ENCODE data around the gene GMDS.

Gene GMDS

DNA sequence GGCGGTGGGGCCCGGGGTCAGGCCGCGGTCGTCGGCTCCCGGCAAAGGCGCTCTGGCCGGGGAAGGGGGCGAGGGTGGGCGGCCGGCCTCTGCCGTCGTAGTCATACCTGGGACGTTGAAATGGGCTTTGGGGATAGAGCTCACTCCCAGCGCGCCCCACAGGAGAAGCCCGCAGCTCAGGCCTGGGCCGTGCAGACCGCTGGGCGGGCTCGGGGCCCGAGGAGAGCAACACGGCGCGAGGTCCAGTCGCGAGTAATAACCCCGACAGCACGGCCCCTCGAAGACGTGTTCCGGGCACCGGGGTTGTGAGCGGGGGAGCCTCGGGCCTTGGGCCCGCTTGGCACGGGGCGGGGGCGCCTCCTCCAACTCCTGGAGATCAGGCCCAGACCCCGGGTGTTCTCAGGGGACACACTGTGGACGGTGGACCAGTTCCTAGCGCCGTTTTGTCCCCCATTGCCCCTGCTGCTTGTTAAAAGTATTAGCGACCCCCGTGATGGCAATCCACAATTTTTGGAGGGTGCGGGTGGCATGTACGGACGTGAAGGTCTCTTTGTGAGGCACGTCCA is 624.8 kb downstream of the GMDS start:
- Histone ChIP-seq H3K4me1 (ENCODE audit: control insufficient read depth, insufficient read depth, low read length) (peaks cover 23% of the 10 kb centered on the region), H3K27ac (ENCODE audit: low read length) (no peak overlapping the region), H3K9me3 (ENCODE audit: control insufficient read depth in 2 of 2, low read length in 2 of 2) (no peaks in the 10 kb centered on the region), H3K27me3 (ENCODE audit: control insufficient read depth in 1 of 2, insufficient read depth in 2 of 2, low read length in 2 of 2) (peaks cover 64 to 96% of the 10 kb centered on the region in 2 donors), H3K4me3 (ENCODE audit: low read length in 2 of 2) (no peak overlapping the region), H3K36me3 (ENCODE audit: control insufficient read depth in 2 of 2, insufficient read depth in 2 of 2, low read length in 2 of 2) (no peaks in the 10 kb centered on the region), H3K9ac (ENCODE audit: low read length in 2 of 2) (no peak overlapping the region)

DNA sequence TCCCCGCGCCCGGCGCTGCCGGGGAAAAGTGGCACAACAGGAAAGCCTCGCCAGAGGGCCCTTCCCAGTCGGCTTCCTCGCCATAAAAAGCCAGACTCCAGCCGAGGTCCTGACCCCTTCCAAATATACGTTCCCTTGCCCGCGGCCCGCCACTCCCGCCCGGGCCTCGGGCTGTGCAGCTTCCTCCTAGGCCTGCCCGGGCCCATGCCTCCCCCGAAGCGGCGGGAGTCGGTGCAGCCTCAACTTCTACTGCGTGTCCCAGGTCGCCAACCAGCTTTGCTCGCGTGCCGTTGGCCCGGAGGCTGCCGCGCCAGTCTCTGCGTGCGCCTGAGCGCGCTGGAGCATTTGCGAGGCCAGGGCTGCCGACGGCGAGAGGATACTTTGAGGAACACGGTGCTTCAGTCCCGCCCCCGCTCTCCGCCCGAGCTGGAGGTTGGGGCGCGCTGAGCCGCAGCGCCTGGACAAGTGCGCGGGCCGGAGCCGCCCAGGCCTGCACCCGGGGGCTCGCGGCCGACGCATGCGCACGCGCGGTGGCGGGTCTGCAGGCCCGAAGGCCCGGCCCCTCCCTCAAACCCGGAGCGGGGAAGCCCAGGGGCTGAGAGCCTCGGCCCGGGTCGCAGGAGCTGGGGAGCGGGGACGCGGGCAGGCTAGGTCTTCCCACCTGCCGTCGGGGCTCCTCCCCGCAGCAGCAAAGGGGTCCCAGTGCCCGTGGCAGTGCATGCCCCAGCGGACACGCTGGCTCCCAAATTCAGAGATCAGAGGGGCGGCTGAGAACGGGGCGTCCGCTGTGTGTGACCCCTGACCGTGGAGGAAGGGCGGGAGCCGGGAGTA is 625.5 kb downstream of the GMDS start:
- Histone ChIP-seq H3K36me3 (ENCODE audit: control insufficient read depth in 2 of 2, insufficient read depth in 2 of 2, low read length in 2 of 2) (no peaks in the 10 kb centered on the region), H3K9me3 (ENCODE audit: control insufficient read depth in 2 of 2, low read length in 2 of 2) (no peaks in the 10 kb centered on the region), H3K9ac (ENCODE audit: low read length in 2 of 2) (no peak overlapping the region), H3K4me1 (ENCODE audit: control insufficient read depth, insufficient read depth, low read length) (peaks cover 16% of the 10 kb centered on the region), H3K27me3 (ENCODE audit: control insufficient read depth in 1 of 2, insufficient read depth in 2 of 2, low read length in 2 of 2) (peaks cover 63 to 96% of the 10 kb centered on the region in 2 donors), H3K4me3 (ENCODE audit: low read length in 2 of 2) (peak overlapping the region in 1 of 2 donors; percentile 35), H3K27ac (ENCODE audit: low read length) (no peak overlapping the region)

GRCh38 chr6:1619098-1619672 is 626.2 kb downstream of the GMDS start:
- Histone ChIP-seq H3K27me3 (ENCODE audit: control insufficient read depth in 1 of 2, insufficient read depth in 2 of 2, low read length in 2 of 2) (peaks cover 61 to 96% of the 10 kb centered on the region in 2 donors), H3K27ac (ENCODE audit: low read length) (no peak overlapping the region), H3K4me1 (ENCODE audit: control insufficient read depth, insufficient read depth, low read length) (peaks cover 10% of the 10 kb centered on the region), H3K9me3 (ENCODE audit: control insufficient read depth in 2 of 2, low read length in 2 of 2) (no peaks in the 10 kb centered on the region), H3K36me3 (ENCODE audit: control insufficient read depth in 2 of 2, insufficient read depth in 2 of 2, low read length in 2 of 2) (no peaks in the 10 kb centered on the region), H3K9ac (ENCODE audit: low read length in 2 of 2) (no peak overlapping the region), H3K4me3 (ENCODE audit: low read length in 2 of 2) (no peak overlapping the region)

DNA sequence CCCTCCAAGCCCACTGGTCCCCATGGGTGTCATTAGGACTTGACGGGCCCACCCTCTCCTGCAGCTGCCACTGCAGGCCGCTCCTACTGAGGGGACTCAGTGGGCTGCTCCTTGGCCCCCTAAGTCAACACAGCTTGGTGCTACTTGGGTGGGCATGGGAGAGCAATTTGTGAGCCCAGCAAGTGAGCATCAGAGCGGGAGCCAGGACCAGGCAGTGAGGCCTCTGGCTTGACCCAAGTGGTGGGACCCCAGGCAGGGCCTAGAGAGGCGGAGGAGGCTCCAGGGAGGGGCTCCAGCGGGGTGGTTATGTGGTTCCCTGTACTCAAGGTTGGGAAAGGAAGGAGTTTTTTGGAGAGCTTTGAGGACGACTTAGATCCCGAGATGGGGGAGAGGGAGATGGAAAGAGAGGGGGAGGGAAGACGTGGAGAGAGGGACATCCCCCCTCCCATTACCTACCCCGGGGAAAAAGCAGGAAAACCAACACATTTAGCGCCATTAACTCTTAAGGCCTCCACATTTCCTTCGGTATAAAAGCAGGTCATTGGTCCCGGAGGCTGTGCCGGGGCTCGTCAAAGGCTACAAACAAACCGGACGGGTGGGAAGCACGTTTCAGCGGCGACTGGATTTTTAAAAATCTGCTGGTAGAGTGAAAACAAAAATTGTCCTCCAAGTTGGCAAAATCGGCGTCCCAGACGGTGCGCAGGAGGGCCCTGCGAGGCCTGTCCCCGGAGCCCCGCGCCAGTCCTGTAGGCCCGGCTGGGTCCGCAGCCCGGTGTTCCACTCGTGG is 626.9 kb downstream of the GMDS start:
- H3K4me3 ChIP-seq (ENCODE audit: low read length in 2 of 2): no peak overlapping the region
- no peaks in the 10 kb centered on the region for H3K9me3 ChIP-seq (ENCODE audit: control insufficient read depth in 2 of 2, low read length in 2 of 2)
- no peak overlapping the region for H3K9ac ChIP-seq (ENCODE audit: low read length in 2 of 2)
- H3K36me3 ChIP-seq (ENCODE audit: control insufficient read depth in 2 of 2, insufficient read depth in 2 of 2, low read length in 2 of 2): no peaks in the 10 kb centered on the region
- H3K4me1 ChIP-seq (ENCODE audit: control insufficient read depth, insufficient read depth, low read length): peaks cover 9% of the 10 kb centered on the region
- H3K27me3 ChIP-seq (ENCODE audit: control insufficient read depth in 1 of 2, insufficient read depth in 2 of 2, low read length in 2 of 2): peaks cover 64 to 96% of the 10 kb centered on the region in 2 donors
- H3K27ac ChIP-seq (ENCODE audit: low read length): no peak overlapping the region

DNA sequence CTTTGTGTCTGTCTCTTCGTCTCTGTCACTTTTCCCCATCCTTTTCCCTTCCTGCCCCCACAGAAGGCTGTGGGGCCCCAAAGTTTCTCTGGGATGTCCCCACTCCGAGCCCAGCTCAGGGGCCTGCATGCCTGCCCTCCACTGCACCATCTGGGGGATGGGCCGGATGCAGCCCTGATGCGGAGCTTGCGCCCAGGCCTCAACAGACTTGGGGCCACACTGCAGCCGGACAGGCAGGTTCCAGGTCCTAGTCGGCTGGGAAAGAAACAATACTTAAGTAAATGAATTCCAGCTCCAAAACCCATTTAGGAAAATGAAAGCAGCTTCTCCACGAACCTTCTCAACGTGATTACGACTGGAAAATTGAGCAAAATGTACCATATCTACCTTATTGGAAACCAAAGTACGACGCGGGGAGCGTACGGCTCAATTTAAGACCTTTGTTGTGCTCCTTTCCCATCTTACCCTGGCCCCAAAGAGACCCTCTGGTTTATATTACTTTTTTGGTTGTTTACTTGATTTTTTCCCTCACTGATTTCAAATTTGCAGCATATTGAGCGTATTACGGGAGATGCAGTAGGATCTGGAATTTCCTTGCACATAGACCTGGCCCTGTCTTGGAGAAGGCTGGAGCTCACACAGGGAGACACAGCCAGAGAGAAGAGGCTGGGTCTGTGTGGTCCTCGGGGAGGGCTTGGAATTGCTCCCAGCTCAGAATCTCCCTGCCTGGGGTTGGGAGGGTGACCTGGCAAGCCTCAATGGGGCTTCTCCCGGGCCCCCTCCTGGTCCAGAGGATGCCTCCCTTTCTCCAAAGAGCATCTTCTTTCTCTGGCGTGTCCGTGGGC is 627.7 kb downstream of the GMDS start:
- no peaks in the 10 kb centered on the region for H3K36me3 ChIP-seq (ENCODE audit: control insufficient read depth in 2 of 2, insufficient read depth in 2 of 2, low read length in 2 of 2)
- H3K9ac ChIP-seq (ENCODE audit: low read length in 2 of 2): no peak overlapping the region
- H3K4me3 ChIP-seq (ENCODE audit: low read length in 2 of 2): no peak overlapping the region
- no peak overlapping the region for H3K27ac ChIP-seq (ENCODE audit: low read length)
- H3K4me1 ChIP-seq (ENCODE audit: control insufficient read depth, insufficient read depth, low read length): peaks cover 9% of the 10 kb centered on the region
- no peaks in the 10 kb centered on the region for H3K9me3 ChIP-seq (ENCODE audit: control insufficient read depth in 2 of 2, low read length in 2 of 2)
- peaks cover 63 to 96% of the 10 kb centered on the region in 2 donors for H3K27me3 ChIP-seq (ENCODE audit: control insufficient read depth in 1 of 2, insufficient read depth in 2 of 2, low read length in 2 of 2)

- Histone ChIP-seq H3K27ac (ENCODE audit: low read length) (no peak overlapping the region), H3K4me1 (ENCODE audit: control insufficient read depth, insufficient read depth, low read length) (peaks cover 9% of the 10 kb centered on the region), H3K36me3 (ENCODE audit: control insufficient read depth in 2 of 2, insufficient read depth in 2 of 2, low read length in 2 of 2) (no peaks in the 10 kb centered on the region), H3K9ac (ENCODE audit: low read length in 2 of 2) (no peak overlapping the region), H3K9me3 (ENCODE audit: control insufficient read depth in 2 of 2, low read length in 2 of 2) (no peaks in the 10 kb centered on the region), H3K27me3 (ENCODE audit: control insufficient read depth in 1 of 2, insufficient read depth in 2 of 2, low read length in 2 of 2) (peaks cover 61 to 98% of the 10 kb centered on the region in 2 donors), H3K4me3 (ENCODE audit: low read length in 2 of 2) (no peak overlapping the region)
These were observed 628.5 kb downstream of the GMDS start for GRCh38 chr6:1616701-1617463.

DNA sequence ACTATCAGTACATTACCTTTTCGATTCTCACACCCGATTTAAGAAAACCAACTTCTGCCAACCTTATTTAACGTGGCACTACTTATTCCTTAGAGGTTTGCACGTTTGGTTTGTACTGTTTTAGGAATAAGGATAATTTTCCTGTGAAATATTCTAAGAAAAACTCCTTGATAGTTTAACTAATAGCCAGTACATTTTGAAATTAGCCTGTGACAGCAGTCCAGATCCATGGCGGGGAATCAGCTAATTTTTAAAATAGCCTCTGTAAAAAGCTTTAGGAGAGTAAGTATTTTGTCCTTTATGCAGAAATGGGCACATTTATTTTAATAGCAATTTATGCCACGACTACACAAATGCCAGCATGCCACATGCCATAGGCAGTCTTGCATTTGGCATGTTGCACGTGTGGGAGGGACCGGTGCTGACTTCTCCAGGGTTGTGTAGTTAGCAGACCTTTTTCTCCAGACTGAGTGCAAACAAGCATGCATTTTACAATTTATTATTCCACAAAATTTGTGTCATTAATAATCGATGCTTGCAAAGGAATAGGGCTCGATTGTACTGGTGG is 629.5 kb downstream of the GMDS start:
- Histone ChIP-seq H3K4me3 (ENCODE audit: low read length in 2 of 2) (no peak overlapping the region), H3K4me1 (ENCODE audit: control insufficient read depth, insufficient read depth, low read length) (peaks cover 14% of the 10 kb centered on the region), H3K27me3 (ENCODE audit: control insufficient read depth in 1 of 2, insufficient read depth in 2 of 2, low read length in 2 of 2) (peaks cover 56 to 98% of the 10 kb centered on the region in 2 donors), H3K9ac (ENCODE audit: low read length in 2 of 2) (no peak overlapping the region), H3K27ac (ENCODE audit: low read length) (no peak overlapping the region), H3K36me3 (ENCODE audit: control insufficient read depth in 2 of 2, insufficient read depth in 2 of 2, low read length in 2 of 2) (no peaks in the 10 kb centered on the region), H3K9me3 (ENCODE audit: control insufficient read depth in 2 of 2, low read length in 2 of 2) (no peaks in the 10 kb centered on the region)

DNA sequence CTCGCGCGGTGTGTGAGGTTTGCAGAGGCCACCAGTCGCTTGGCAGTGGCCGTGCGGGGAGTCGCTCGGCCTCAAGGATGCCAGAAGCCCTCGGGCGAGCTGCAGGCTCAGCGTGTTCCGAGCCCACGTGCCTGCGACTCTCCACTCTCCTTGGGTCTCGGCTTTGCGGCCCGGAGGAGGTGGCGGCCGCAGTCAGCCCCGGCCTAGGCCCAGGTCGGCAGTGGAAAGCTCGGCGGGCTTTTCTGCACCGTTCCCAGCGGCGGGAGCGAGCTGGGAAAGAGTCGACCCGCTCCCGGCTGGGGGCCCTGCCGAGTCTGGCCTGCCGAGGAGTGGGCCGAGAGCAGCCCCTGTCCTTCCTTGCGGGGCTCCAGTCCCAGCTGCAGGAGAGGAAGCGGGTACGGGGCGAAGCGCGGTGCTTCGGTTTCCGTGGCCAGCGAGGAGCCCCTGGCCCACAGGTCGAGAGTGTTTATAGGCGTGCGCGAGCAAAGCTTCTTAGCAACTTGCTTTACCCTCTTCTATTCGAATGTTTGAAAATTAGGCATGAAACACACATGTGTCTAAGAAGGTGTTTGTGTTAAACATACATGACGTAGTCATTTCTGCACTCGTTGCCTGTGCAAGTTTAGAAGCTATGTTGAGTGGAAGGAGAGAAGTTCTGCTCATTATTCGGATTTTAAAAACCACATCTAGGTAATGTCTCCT is 630.1 kb downstream of the GMDS start:
- Histone ChIP-seq H3K4me1 (ENCODE audit: control insufficient read depth, insufficient read depth, low read length) (peaks cover 17% of the 10 kb centered on the region), H3K36me3 (ENCODE audit: control insufficient read depth in 2 of 2, insufficient read depth in 2 of 2, low read length in 2 of 2) (no peaks in the 10 kb centered on the region), H3K27me3 (ENCODE audit: control insufficient read depth in 1 of 2, insufficient read depth in 2 of 2, low read length in 2 of 2) (peaks cover 54 to 98% of the 10 kb centered on the region in 2 donors), H3K4me3 (ENCODE audit: low read length in 2 of 2) (peak overlapping the region in 1 of 2 donors; percentile 22), H3K27ac (ENCODE audit: low read length) (no peak overlapping the region), H3K9me3 (ENCODE audit: control insufficient read depth in 2 of 2, low read length in 2 of 2) (no peaks in the 10 kb centered on the region), H3K9ac (ENCODE audit: low read length in 2 of 2) (no peak overlapping the region)
